Measurements from ENCODE around the gene NDUFS3.
"Not testable (repeated sequence)": the region's sequence is repeated elsewhere in the genome, so short reads cannot be mapped to it uniquely, and the experiment has no call there.

Gene NDUFS3

GRCh38 chr11:47578524-47579494, at the start of gene NDUFS3, which contains the start of gene KBTBD4:
NDUFS3 (plus strand) TSS chr11:47579074; CDS start chr11:47579092, 18 bp downstream.
KBTBD4 (minus strand) TSS chr11:47578970; CDS start chr11:47578951, 19 bp downstream.
- FAIRE-seq (peak; percentile 77), DNase-seq (ENCODE audit: extremely low spot score, insufficient read length, low read depth) (peak; percentile 91)

GRCh38 chr11:47529951-47530350, 48.9 kb upstream of the NDUFS3 start:
- DNase-seq (ENCODE audit: extremely low spot score, insufficient read length, low read depth) (no peak), FAIRE-seq (no peak)

GRCh38 chr11:47530721-47531120, 48.2 kb upstream of the NDUFS3 start:
- not testable (repeated sequence) for FAIRE-seq; DNase-seq (ENCODE audit: extremely low spot score, insufficient read length, low read depth)

GRCh38 chr11:47531666-47532065, 47.2 kb upstream of the NDUFS3 start:
- DNase-seq (ENCODE audit: extremely low spot score, insufficient read length, low read depth): no peak

GRCh38 chr11:47532597-47533213, 46.2 kb upstream of the NDUFS3 start:
- DNase-seq (ENCODE audit: extremely low spot score, insufficient read length, low read depth) (no peak), FAIRE-seq (no peak)

More at GRCh38 chr11:47531666-47532065, 47.2 kb upstream of the NDUFS3 start:
- FAIRE-seq: no peak

GRCh38 chr11:47533690-47534151, 45.2 kb upstream of the NDUFS3 start:
- FAIRE-seq: no peak
- no peak for DNase-seq (ENCODE audit: extremely low spot score, insufficient read length, low read depth)

GRCh38 chr11:47534704-47535251, 44.1 kb upstream of the NDUFS3 start:
- no peak for DNase-seq (ENCODE audit: extremely low spot score, insufficient read length, low read depth)
- FAIRE-seq: no peak

GRCh38 chr11:47536915-47537314, 42.0 kb upstream of the NDUFS3 start:
- FAIRE-seq (no peak), DNase-seq (ENCODE audit: extremely low spot score, insufficient read length, low read depth) (no peak)

GRCh38 chr11:47538741-47539565, 39.9 kb upstream of the NDUFS3 start:
- FAIRE-seq: no peak
- no peak for DNase-seq (ENCODE audit: extremely low spot score, insufficient read length, low read depth)

- no peak for DNase-seq (ENCODE audit: extremely low spot score, insufficient read length, low read depth)
Measured at GRCh38 chr11:47539681-47540039, 39.2 kb upstream of the NDUFS3 start.

GRCh38 chr11:47541070-47541469, 37.8 kb upstream of the NDUFS3 start:
- DNase-seq (ENCODE audit: extremely low spot score, insufficient read length, low read depth) (no peak), FAIRE-seq (no peak)

More at GRCh38 chr11:47539681-47540039, 39.2 kb upstream of the NDUFS3 start:
- FAIRE-seq: no peak

GRCh38 chr11:47545298-47545697, 33.6 kb upstream of the NDUFS3 start:
- DNase-seq (ENCODE audit: extremely low spot score, insufficient read length, low read depth): no peak
- FAIRE-seq: no peak

- DNase-seq (ENCODE audit: extremely low spot score, insufficient read length, low read depth); FAIRE-seq: not testable (repeated sequence)
Measured at GRCh38 chr11:47546274-47546673, 32.6 kb upstream of the NDUFS3 start.

- DNase-seq (ENCODE audit: extremely low spot score, insufficient read length, low read depth) (no peak), FAIRE-seq (no peak)
Measured at GRCh38 chr11:47550288-47551047, 28.4 kb upstream of the NDUFS3 start.

GRCh38 chr11:47551086-47551485, 27.8 kb upstream of the NDUFS3 start:
- DNase-seq (ENCODE audit: extremely low spot score, insufficient read length, low read depth) (no peak), FAIRE-seq (peak; percentile 81)

- FAIRE-seq (no peak), DNase-seq (ENCODE audit: extremely low spot score, insufficient read length, low read depth) (no peak)
Measured at GRCh38 chr11:47552056-47552565, 26.8 kb upstream of the NDUFS3 start.

- peak; percentile 78 for FAIRE-seq
- DNase-seq (ENCODE audit: extremely low spot score, insufficient read length, low read depth): peak; percentile 88
Measured at GRCh38 chr11:47552566-47553405, 26.1 kb upstream of the NDUFS3 start, which contains the start of gene CELF1. CELF1 (minus strand) TSS chr11:47553132; CDS start chr11:47499523, 53,609 bp downstream.

GRCh38 chr11:47553406-47553743, 25.5 kb upstream of the NDUFS3 start:
- FAIRE-seq: no peak
- DNase-seq (ENCODE audit: extremely low spot score, insufficient read length, low read depth): no peak
